GM10266 (cell line): ENCODE results near the gene SLC6A19.

Experiments used
- DNase-seq: peaks from one replicate; pipeline ENCODE4 v3.0.0; 2012; ENCODE audit errors: extremely low spot score
- CTCF ChIP-seq: IDR thresholded peaks from 2 replicates; pipeline ENCODE4 v1.5.1; 2012; ENCODE audit warnings: mild to moderate bottlenecking, low read depth; ENCODE audit not compliant: control insufficient read depth, insufficient read depth; ENCODE audit errors: missing control alignments

Gene SLC6A19

DNA sequence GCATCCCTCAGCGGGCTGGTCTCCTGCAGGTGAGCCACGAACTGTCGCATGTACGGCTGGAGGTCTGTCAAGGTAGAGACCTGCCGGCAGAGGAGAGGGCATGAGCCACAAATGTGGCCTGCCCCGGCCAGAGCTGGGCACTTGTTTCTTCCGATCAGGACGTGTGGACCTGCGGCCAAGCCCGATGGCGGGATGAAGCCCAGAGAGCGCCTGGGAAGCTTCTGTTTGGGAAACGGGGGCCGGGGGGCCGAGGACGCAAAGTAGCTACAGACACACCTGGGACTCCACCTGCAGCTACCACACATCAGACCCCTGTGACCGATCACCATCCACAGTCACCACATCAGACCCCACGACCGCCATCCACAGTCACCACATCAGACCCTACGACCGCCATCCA, 70.8 kb downstream of the SLC6A19 start:
- DNase-seq, result no peak
- no peak for TF ChIP-seq CTCF

- TF ChIP-seq CTCF, result no peak
- DNase-seq, result no peak
Observed at GRCh38 chr5:1273745-1274144, 72.3 kb downstream of the SLC6A19 start.

- no peak for DNase-seq
Observed at GRCh38 chr5:1274471-1274870, 73.1 kb downstream of the SLC6A19 start.

More at GRCh38 chr5:1274471-1274870, 73.1 kb downstream of the SLC6A19 start:
- no peak for TF ChIP-seq CTCF
